ENCODE measurements around the gene IL10RB. TPM values are rescaled to one million over a fixed set of nuclear protein-coding genes. Genes with fewer than 3 reads are reported as not detected.
A peak's percentile ranks its signal among the peaks of the same experiment; 100 is the strongest.

IL10RB gene
- total and polyA plus RNA-seq, 2 donors (not counting 1 experiment from before 2014, with no cell fraction given), result 29.3 to 32.5 TPM

DNA sequence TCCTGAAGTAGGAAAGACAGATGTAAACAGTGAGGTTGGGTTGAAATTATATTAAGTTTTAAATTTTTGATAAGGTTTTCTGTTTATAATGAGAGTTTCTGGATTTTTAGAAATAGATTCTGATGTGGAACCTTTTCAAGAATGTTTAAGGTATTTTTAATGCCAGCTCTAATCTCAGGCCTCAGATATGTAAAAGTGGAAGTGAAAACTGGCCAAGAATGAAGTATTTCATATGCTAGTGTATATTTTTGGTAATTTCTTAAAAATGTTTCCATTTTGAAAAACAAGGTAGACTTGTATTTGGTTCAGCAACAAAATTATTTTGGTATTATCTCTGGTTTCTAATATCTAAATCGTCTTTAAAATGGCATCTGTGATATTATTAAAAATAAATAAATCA, 73.0 kb downstream of the IL10RB start:
- CTCF ChIA-PET, result interaction anchor here (0.6 to 3.5 kb wide), 8 partner anchors 9 to 142 kb away, joined by 3 to 20 read pairs (median 4); partner anchors contain the start of gene IFNAR1
- peaks cover 44% of the 10 kb centered on the region for H3K4me1 Mint-ChIP-seq
- peaks cover 7 to 55% of the 10 kb centered on the region in 2 experiments for H3K36me3 ChIP-seq (replicated peaks in 1 of 2; ENCODE audit: control extremely low read depth in 1 of 2, control insufficient read depth in 1 of 2, extremely low read depth in 1 of 2, insufficient read depth in 2 of 2, low read length in 1 of 2)

DNA sequence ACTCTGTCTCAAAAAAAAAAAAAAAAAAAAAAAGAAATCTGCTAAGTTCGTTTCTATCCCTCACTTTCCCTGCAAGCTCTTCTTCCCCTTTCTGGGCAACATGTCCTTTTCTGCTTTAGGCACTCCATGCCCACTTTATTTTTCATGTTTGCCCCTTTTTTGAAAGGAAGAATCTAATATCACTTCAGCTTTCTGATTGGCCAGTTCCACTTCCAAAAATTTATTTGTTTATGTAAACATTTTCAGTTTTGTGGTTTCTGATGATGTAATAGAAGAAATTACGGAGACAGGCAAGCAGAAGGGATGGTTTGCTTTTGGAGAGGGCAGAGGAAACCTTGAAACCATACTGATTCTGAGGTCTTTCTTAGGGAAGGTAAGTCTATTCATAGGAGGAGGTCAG, 73.8 kb downstream of the IL10RB start:
- Histone ChIP-seq H3K4me1 (ENCODE audit: control insufficient read depth in 2 of 2, insufficient read depth in 2 of 2, low read length in 2 of 2) (peaks cover 22 to 27% of the 10 kb centered on the region in 2 donors), H3K4me2 (replicated peaks; ENCODE audit: low read depth, low read length, poor library complexity, severe bottlenecking) (peak overlapping the region; percentile 27), H3K4me3 (ENCODE audit: control extremely low read depth in 1 of 5, extremely low read depth in 1 of 5, insufficient read depth in 1 of 5, low read depth in 2 of 5, low read length in 4 of 5) (no peak overlapping the region), H3K79me2 (ENCODE audit: control insufficient read depth, insufficient read depth, low read length) (peaks cover 80% of the 10 kb centered on the region), H3K27ac (ENCODE audit: low read length in 2 of 2) (peak overlapping the region; percentile 15 to 68), H3K27me3 (replicated peaks in 1 of 4; ENCODE audit: control extremely low read depth in 1 of 4, control insufficient read depth in 3 of 4, insufficient read depth in 4 of 4, low read length in 3 of 4) (no peaks in the 10 kb centered on the region), H4K20me1 (ENCODE audit: control insufficient read depth, insufficient read depth, low read length, poor library complexity, severe bottlenecking) (no peaks in the 10 kb centered on the region), H2AFZ (ENCODE audit: insufficient read depth, low read depth, low read length, poor library complexity, severe bottlenecking) (no peak overlapping the region), H3K9ac (ENCODE audit: low read length) (no peak overlapping the region), H3K36me3 (replicated peaks in 1 of 2; ENCODE audit: control extremely low read depth in 1 of 2, control insufficient read depth in 1 of 2, extremely low read depth in 1 of 2, insufficient read depth in 2 of 2, low read length in 1 of 2) (peaks cover 7 to 55% of the 10 kb centered on the region in 2 experiments), H3K9me3 (ENCODE audit: control extremely low read depth in 1 of 3, control insufficient read depth in 2 of 3, insufficient read depth in 1 of 3, low read length in 2 of 3) (no peaks in the 10 kb centered on the region)
- intact Hi-C loops (cut with micrococcal nuclease), result no loop called here
- DNase-seq (peak; percentile 14), ATAC-seq (ENCODE audit: low read depth) (no peak)
- Mint-ChIP-seq H3K4me1 (peaks cover 37% of the 10 kb centered on the region), H3K27me3 (no peaks in the 10 kb centered on the region), H3K27ac (peak overlapping the region; percentile 83), H3K4me3 (peak overlapping the region; percentile 66), H3K9me3 (ENCODE audit: insufficient read depth) (no peaks in the 10 kb centered on the region)
- WGBS (ENCODE audit: insufficient coverage), result no CpG with 5 or more reads among the region's 2 CpGs
- POLR2A ChIA-PET, result interaction anchor here (0.8 to 1.9 kb wide), 2 partner anchors 15 to 22 kb away, joined by 4 to 6 read pairs; partner anchors contain the start of gene IFNAR1
- TF ChIP-seq, protein P1, sequence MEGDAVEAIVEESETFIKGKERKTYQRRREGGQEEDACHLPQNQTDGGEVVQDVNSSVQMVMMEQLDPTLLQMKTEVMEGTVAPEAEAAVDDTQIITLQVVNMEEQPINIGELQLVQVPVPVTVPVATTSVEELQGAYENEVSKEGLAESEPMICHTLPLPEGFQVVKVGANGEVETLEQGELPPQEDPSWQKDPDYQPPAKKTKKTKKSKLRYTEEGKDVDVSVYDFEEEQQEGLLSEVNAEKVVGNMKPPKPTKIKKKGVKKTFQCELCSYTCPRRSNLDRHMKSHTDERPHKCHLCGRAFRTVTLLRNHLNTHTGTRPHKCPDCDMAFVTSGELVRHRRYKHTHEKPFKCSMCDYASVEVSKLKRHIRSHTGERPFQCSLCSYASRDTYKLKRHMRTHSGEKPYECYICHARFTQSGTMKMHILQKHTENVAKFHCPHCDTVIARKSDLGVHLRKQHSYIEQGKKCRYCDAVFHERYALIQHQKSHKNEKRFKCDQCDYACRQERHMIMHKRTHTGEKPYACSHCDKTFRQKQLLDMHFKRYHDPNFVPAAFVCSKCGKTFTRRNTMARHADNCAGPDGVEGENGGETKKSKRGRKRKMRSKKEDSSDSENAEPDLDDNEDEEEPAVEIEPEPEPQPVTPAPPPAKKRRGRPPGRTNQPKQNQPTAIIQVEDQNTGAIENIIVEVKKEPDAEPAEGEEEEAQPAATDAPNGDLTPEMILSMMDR (IDR thresholded peaks at IDR 0.05), result no peak
- no peak for TF ChIP-seq EZH2 (IDR thresholded peaks at IDR 0.05; ENCODE audit: borderline replicate concordance, insufficient read depth, low read depth, low read length, poor library complexity, severe bottlenecking)
- CTCF ChIA-PET, result interaction anchor here (1.2 to 3.5 kb wide), 5 partner anchors 13 to 143 kb away, joined by 4 to 20 read pairs (median 6); partner anchors contain the start of genes IFNAR1 and IL10RB

More for the DNA sequence above, 73.0 kb downstream of the IL10RB start:
- H3K27ac Mint-ChIP-seq, result no peak overlapping the region
- Histone ChIP-seq H3K4me2 (replicated peaks; ENCODE audit: low read depth, low read length, poor library complexity, severe bottlenecking) (peak overlapping the region; percentile 52), H2AFZ (ENCODE audit: insufficient read depth, low read depth, low read length, poor library complexity, severe bottlenecking) (no peak overlapping the region), H3K4me1 (ENCODE audit: control insufficient read depth in 2 of 2, insufficient read depth in 2 of 2, low read length in 2 of 2) (peaks cover 29 to 35% of the 10 kb centered on the region in 2 donors), H3K79me2 (ENCODE audit: control insufficient read depth, insufficient read depth, low read length) (peaks cover 86% of the 10 kb centered on the region), H3K9ac (ENCODE audit: low read length) (peak overlapping the region; percentile 6), H3K9me3 (ENCODE audit: control extremely low read depth in 1 of 3, control insufficient read depth in 2 of 3, insufficient read depth in 1 of 3, low read length in 2 of 3) (peaks cover 0 to 7% (median 4%) of the 10 kb centered on the region in 3 donors), H3K27ac (ENCODE audit: low read length in 2 of 2) (peak overlapping the region; percentile 49 to 68), H4K20me1 (ENCODE audit: control insufficient read depth, insufficient read depth, low read length, poor library complexity, severe bottlenecking) (no peaks in the 10 kb centered on the region), H3K27me3 (replicated peaks in 1 of 4; ENCODE audit: control extremely low read depth in 1 of 4, control insufficient read depth in 3 of 4, insufficient read depth in 4 of 4, low read length in 3 of 4) (no peaks in the 10 kb centered on the region), H3K4me3 (ENCODE audit: control extremely low read depth in 1 of 5, extremely low read depth in 1 of 5, insufficient read depth in 1 of 5, low read depth in 2 of 5, low read length in 4 of 5) (peak overlapping the region in 1 of 5 experiments; percentile 47)
- peak; percentile 25 for DNase-seq
- H3K4me3 Mint-ChIP-seq, result peak overlapping the region; percentile 16
- ATAC-seq (ENCODE audit: low read depth), result no peak
- H3K9me3 Mint-ChIP-seq (ENCODE audit: insufficient read depth), result no peaks in the 10 kb centered on the region
- H3K27me3 Mint-ChIP-seq, result no peaks in the 10 kb centered on the region
- intact Hi-C loops (cut with micrococcal nuclease), result no loop called here
- no CpG with 5 or more reads among the region's 1 CpG for WGBS (ENCODE audit: insufficient coverage)
- POLR2A ChIA-PET, result interaction anchor here (0.6 to 1.9 kb wide), 2 partner anchors 14 to 74 kb away, joined by 5 to 6 read pairs; partner anchors contain the start of gene IFNAR1
- no peak for TF ChIP-seq EZH2 (IDR thresholded peaks at IDR 0.05; ENCODE audit: borderline replicate concordance, insufficient read depth, low read depth, low read length, poor library complexity, severe bottlenecking)
- TF ChIP-seq, protein P1 (IDR thresholded peaks at IDR 0.05), result no peak
